Measurements from ENCODE around the gene BCL11A.

The BCL11A gene

DNA sequence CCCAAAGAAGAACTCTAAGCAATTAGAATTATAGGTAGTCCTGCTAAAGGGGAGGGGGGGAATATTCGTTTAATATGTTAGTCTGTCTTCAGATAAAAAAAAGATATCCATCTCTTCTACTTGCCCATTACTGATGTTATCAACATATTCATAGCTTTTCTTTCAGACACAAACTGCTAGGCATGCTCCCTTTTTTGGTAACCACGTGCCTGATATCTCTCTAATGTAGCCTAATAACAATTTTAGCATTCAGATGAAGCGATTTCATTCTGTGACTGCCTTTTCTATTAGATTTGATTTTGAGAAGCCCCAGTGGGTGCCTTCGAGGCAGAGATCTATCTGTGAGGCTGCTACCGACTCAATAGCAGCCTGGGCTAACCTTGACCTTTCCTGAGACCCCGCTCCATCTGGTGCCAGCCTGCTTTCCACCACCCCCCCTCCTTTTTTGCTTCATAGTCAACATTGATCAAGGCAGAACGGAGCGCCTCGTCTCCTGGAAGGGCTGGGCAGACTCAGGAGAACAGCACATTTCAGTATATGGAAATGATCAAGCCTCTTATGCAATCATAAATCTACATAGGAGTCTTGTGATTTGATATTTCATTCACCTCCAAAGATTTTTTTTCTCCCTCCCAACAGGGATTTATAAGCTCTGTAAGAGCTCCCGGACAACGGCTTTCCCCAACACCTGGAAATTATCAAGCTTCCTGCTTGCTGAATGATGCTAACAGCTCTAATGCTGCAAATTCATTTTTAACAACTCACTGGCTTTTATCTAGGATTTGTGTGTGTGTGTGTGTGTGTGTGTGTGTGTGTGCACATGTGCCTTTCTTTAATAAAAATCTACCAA, 14.7 kb upstream of the BCL11A start:
- H3K36me3 ChIP-seq (ENCODE audit: insufficient read depth): no peaks in the 10 kb centered on the region
- H3K9ac ChIP-seq: no peak overlapping the region
- no peak overlapping the region for H2AFZ ChIP-seq (ENCODE audit: low read depth)
- no peak overlapping the region for H3K4me3 ChIP-seq (IDR thresholded peaks at IDR 0.05; ENCODE audit: insufficient read depth, low read depth, low read length)
- H3K27me3 ChIP-seq (ENCODE audit: insufficient read depth, low read depth): no peaks in the 10 kb centered on the region
- no peaks in the 10 kb centered on the region for H3K4me1 ChIP-seq (ENCODE audit: low read depth, poor library complexity, severe bottlenecking)
- H3K79me2 ChIP-seq (ENCODE audit: insufficient read depth, low read depth): no peaks in the 10 kb centered on the region
- H4K20me1 ChIP-seq (ENCODE audit: insufficient read depth): no peaks in the 10 kb centered on the region
- H3K27ac ChIP-seq: no peak overlapping the region
- TF ChIP-seq, protein P1, sequence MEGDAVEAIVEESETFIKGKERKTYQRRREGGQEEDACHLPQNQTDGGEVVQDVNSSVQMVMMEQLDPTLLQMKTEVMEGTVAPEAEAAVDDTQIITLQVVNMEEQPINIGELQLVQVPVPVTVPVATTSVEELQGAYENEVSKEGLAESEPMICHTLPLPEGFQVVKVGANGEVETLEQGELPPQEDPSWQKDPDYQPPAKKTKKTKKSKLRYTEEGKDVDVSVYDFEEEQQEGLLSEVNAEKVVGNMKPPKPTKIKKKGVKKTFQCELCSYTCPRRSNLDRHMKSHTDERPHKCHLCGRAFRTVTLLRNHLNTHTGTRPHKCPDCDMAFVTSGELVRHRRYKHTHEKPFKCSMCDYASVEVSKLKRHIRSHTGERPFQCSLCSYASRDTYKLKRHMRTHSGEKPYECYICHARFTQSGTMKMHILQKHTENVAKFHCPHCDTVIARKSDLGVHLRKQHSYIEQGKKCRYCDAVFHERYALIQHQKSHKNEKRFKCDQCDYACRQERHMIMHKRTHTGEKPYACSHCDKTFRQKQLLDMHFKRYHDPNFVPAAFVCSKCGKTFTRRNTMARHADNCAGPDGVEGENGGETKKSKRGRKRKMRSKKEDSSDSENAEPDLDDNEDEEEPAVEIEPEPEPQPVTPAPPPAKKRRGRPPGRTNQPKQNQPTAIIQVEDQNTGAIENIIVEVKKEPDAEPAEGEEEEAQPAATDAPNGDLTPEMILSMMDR (conservative IDR thresholded peaks at IDR 0.05; ENCODE audit: low read depth, low read length): no peak
- H3K4me2 ChIP-seq: no peak overlapping the region

DNA sequence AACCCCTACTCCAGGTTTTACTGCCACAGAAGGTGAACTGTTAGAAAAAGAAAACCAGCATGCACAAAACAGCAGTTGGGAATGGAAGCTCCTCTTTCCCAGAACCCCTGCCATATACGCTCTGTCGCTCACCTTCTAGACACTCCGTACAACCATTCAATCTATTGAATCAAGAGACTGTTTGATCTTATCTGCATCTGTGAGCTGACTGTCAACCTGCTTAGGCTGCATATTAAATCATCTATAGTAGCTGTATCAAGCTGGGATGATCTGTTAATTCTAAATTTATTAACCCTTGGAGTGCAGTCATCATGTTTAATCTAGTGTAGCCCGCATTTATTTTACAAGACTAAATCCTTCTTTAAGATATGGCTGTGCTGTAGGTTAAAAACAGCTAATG, 13.6 kb upstream of the BCL11A start:
- Histone ChIP-seq H3K4me3 (IDR thresholded peaks at IDR 0.05; ENCODE audit: insufficient read depth, low read depth, low read length) (no peak overlapping the region), H4K20me1 (ENCODE audit: insufficient read depth) (no peaks in the 10 kb centered on the region), H3K36me3 (ENCODE audit: insufficient read depth) (no peaks in the 10 kb centered on the region), H3K9ac (no peak overlapping the region), H3K4me2 (no peak overlapping the region), H3K27ac (no peak overlapping the region), H3K79me2 (ENCODE audit: insufficient read depth, low read depth) (no peaks in the 10 kb centered on the region), H2AFZ (ENCODE audit: low read depth) (no peak overlapping the region), H3K27me3 (ENCODE audit: insufficient read depth, low read depth) (no peaks in the 10 kb centered on the region), H3K4me1 (ENCODE audit: low read depth, poor library complexity, severe bottlenecking) (no peaks in the 10 kb centered on the region)
- TF ChIP-seq, protein P1 (conservative IDR thresholded peaks at IDR 0.05; ENCODE audit: low read depth, low read length): no peak

DNA sequence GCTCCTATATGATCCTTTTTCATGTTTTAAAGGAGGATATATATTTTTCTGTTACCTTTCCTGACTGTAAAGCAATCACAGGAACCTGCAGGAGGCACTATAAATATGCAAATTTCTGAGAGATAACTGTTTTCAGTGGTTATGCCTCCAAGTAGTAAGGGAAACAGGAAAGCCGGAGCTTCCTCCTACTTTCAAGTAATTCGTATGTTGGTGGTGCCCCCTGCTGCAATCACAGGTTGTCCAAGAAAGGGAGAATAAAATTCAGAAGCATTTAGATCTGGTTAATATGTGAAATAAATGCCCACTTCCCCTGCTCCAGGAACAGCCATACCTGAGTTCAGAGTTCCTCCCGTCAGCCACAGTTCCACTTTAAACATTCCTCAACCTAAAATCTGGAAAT, 12.0 kb upstream of the BCL11A start:
- Histone ChIP-seq H3K79me2 (ENCODE audit: insufficient read depth, low read depth) (no peaks in the 10 kb centered on the region), H3K4me3 (IDR thresholded peaks at IDR 0.05; ENCODE audit: insufficient read depth, low read depth, low read length) (no peak overlapping the region), H3K27ac (no peak overlapping the region), H3K4me1 (ENCODE audit: low read depth, poor library complexity, severe bottlenecking) (peaks cover 5% of the 10 kb centered on the region), H4K20me1 (ENCODE audit: insufficient read depth) (no peaks in the 10 kb centered on the region), H3K27me3 (ENCODE audit: insufficient read depth, low read depth) (no peaks in the 10 kb centered on the region), H3K4me2 (no peak overlapping the region), H3K9ac (no peak overlapping the region), H3K36me3 (ENCODE audit: insufficient read depth) (no peaks in the 10 kb centered on the region), H2AFZ (ENCODE audit: low read depth) (no peak overlapping the region)
- TF ChIP-seq, protein P1 (conservative IDR thresholded peaks at IDR 0.05; ENCODE audit: low read depth, low read length): 0 out of 2 replicates have a peak, but pooled peaks have one; percentile 27

DNA sequence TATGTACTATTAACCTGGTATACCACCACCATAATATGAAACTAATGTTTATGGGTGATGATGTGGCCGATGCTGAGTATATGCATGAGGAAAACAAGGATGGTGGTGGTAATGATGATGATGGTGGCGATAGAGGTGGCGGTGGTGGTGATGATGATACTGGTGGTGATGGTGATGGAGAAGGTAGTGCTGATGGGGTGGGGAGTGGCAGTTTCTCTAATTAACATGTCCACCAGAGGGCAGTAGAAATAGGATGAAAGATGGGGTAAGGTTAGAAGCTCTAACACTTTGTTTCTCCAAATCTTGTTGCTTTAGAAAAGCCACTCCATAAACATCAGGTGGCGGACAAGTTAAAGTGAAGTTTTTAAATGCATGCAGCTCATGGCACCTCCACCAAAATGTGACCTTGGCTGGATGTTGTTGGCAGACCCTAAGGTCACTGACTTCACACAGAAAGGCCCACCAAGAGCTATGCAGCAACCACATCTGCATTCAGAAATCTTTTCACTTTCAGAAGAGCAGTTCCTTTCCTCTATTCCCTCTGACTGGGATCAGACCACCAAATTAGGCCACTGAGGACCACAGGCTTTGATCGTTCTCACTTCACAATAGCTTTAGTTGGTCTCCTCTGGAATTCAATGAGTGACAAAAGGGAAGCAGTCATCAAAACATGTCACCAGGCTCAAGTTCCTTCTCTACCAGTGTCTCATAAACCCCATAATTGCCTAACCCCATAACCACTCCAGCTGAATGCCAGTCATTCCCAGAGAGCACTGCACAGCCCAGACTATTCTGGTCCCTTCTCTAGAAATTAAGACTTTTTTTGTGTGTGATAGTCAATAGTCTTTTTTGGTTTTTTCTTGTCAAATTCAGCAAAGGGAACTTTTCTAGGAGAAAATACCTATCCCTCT, 7.5 kb upstream of the BCL11A start:
- Histone ChIP-seq H3K79me2 (ENCODE audit: insufficient read depth, low read depth) (no peaks in the 10 kb centered on the region), H3K9ac (no peak overlapping the region), H2AFZ (ENCODE audit: low read depth) (no peak overlapping the region), H3K36me3 (ENCODE audit: insufficient read depth) (no peaks in the 10 kb centered on the region), H3K27ac (no peak overlapping the region), H3K4me1 (ENCODE audit: low read depth, poor library complexity, severe bottlenecking) (peaks cover 15% of the 10 kb centered on the region), H4K20me1 (ENCODE audit: insufficient read depth) (no peaks in the 10 kb centered on the region), H3K4me2 (no peak overlapping the region), H3K4me3 (IDR thresholded peaks at IDR 0.05; ENCODE audit: insufficient read depth, low read depth, low read length) (no peak overlapping the region), H3K27me3 (ENCODE audit: insufficient read depth, low read depth) (peaks cover 8% of the 10 kb centered on the region; the same call in 1 of the 2 replicates)
- TF ChIP-seq, protein P1 (conservative IDR thresholded peaks at IDR 0.05; ENCODE audit: low read depth, low read length): peak; percentile 80

Measured in KMS-11 (cell line).